Immature natural killer cell (primary cell): ENCODE data around the gene PRKN. TPM values are rescaled to one million over a fixed set of nuclear protein-coding genes. Genes with fewer than 3 reads are reported as not detected.

Experiments
- DNase-seq, 3 donors: peaks; one replicate each; pipeline ENCODE4 v3.0.0; 2022; ENCODE audit warnings: mixed read lengths in 1 of 3
- H3K27ac Mint-ChIP-seq, 6 donors: one replicate each; pipeline ENCODE4 v1.8.0; 2020; ENCODE audit warnings: mixed read lengths in 6 of 6, mild to moderate bottlenecking in 5 of 6, inconsistent platforms in 4 of 6, moderate library complexity in 3 of 6
- H3K27me3 Mint-ChIP-seq, 3 donors: one replicate each; pipeline ENCODE4 v1.8.0; 2020 to 2021; ENCODE audit warnings: low read depth in 3 of 3, mild to moderate bottlenecking in 3 of 3, mixed read lengths in 3 of 3, moderate library complexity in 3 of 3, inconsistent platforms in 1 of 3
- H3K36me3 Mint-ChIP-seq, 3 donors: one replicate each; pipeline ENCODE4 v1.8.0; 2020; ENCODE audit warnings: mixed read lengths in 3 of 3, inconsistent platforms in 2 of 3, mild to moderate bottlenecking in 2 of 3
- H3K4me1 Mint-ChIP-seq, 2 donors: one replicate each; pipeline ENCODE4 v1.8.0; 2020; ENCODE audit warnings: inconsistent platforms in 2 of 2, mild to moderate bottlenecking in 2 of 2, mixed read lengths in 2 of 2, moderate library complexity in 1 of 2
- H3K4me3 Mint-ChIP-seq, 5 donors: one replicate each; pipeline ENCODE4 v1.8.0; 2020; ENCODE audit warnings: mild to moderate bottlenecking in 5 of 5, mixed read lengths in 5 of 5, inconsistent platforms in 3 of 5, moderate library complexity in 3 of 5
- H3K9me3 Mint-ChIP-seq, 6 donors: one replicate each; pipeline ENCODE4 v1.8.0; 2020; ENCODE audit warnings: mild to moderate bottlenecking in 6 of 6, mixed read lengths in 6 of 6, inconsistent platforms in 4 of 6, moderate library complexity in 3 of 6
- polyA plus RNA-seq, 3 donors: library from polyadenylated mRNA; unstranded; fragments of 300-500 nt; fragmentation: Illumina TruSeq; gene quantifications; one replicate each; pipeline ENCODE4 v1.2.3, GENCODE V29; 2021

The PRKN gene
- polyA plus RNA-seq, 3 donors from 2014 or later = 0.37 to 6.4 (median 2.8) TPM

GRCh38 chr6:162497389-162497788, 230.2 kb downstream of the PRKN start:
- Mint-ChIP-seq H3K9me3 (peaks cover 3 to 39% (median 11%) of the 10 kb centered on the region in 6 donors), H3K4me1 (no peaks in the 10 kb centered on the region), H3K27ac (no peak overlapping the region)

GRCh38 chr6:162493917-162494316, 233.6 kb downstream of the PRKN start:
- H3K36me3 Mint-ChIP-seq = peaks cover 0 to 4% (median 3%) of the 10 kb centered on the region in 3 donors
- no peak for DNase-seq
- H3K4me3 Mint-ChIP-seq = no peak overlapping the region
- H3K27me3 Mint-ChIP-seq = no peaks in the 10 kb centered on the region
- no peak overlapping the region for H3K27ac Mint-ChIP-seq
- H3K9me3 Mint-ChIP-seq = peaks cover 10 to 52% (median 15%) of the 10 kb centered on the region in 6 donors
- H3K4me1 Mint-ChIP-seq = no peaks in the 10 kb centered on the region

More at GRCh38 chr6:162497389-162497788, 230.2 kb downstream of the PRKN start:
- DNase-seq = no peak
- H3K4me3 Mint-ChIP-seq = no peak overlapping the region
- peaks cover 0 to 2% (median 0%) of the 10 kb centered on the region in 3 donors for H3K27me3 Mint-ChIP-seq
- peaks cover 0 to 3% (median 0%) of the 10 kb centered on the region in 3 donors for H3K36me3 Mint-ChIP-seq

- peaks cover 11 to 42% (median 14%) of the 10 kb centered on the region in 6 donors for H3K9me3 Mint-ChIP-seq
- peaks cover 0 to 4% (median 3%) of the 10 kb centered on the region in 3 donors for H3K36me3 Mint-ChIP-seq
- peaks cover 0 to 2% (median 0%) of the 10 kb centered on the region in 3 donors for H3K27me3 Mint-ChIP-seq
- H3K4me1 Mint-ChIP-seq = no peaks in the 10 kb centered on the region
- no peak for DNase-seq
- H3K4me3 Mint-ChIP-seq = no peak overlapping the region
- no peak overlapping the region for H3K27ac Mint-ChIP-seq
These were observed 235.9 kb downstream of the PRKN start for GRCh38 chr6:162491637-162492036.

- Mint-ChIP-seq H3K4me3 (no peak overlapping the region), H3K36me3 (peaks cover 0 to 4% (median 0%) of the 10 kb centered on the region in 3 donors), H3K4me1 (no peaks in the 10 kb centered on the region), H3K27me3 (peaks cover 0 to 2% (median 0%) of the 10 kb centered on the region in 3 donors), H3K27ac (no peak overlapping the region), H3K9me3 (peaks cover 7 to 30% (median 15%) of the 10 kb centered on the region in 6 donors)
- DNase-seq = no peak
These were observed 238.2 kb downstream of the PRKN start for GRCh38 chr6:162489101-162489976.

- Mint-ChIP-seq H3K27ac (no peak overlapping the region), H3K4me3 (no peak overlapping the region), H3K36me3 (peaks cover 0 to 4% (median 0%) of the 10 kb centered on the region in 3 donors), H3K4me1 (no peaks in the 10 kb centered on the region), H3K27me3 (peaks cover 0 to 2% (median 1%) of the 10 kb centered on the region in 3 donors), H3K9me3 (peaks cover 11 to 23% (median 14%) of the 10 kb centered on the region in 6 donors)
- DNase-seq = no peak
These were observed 239.1 kb downstream of the PRKN start for GRCh38 chr6:162488444-162488843.

GRCh38 chr6:162485464-162485863, 242.1 kb downstream of the PRKN start:
- H3K27me3 Mint-ChIP-seq = peaks cover 0 to 2% (median 1%) of the 10 kb centered on the region in 3 donors
- no peaks in the 10 kb centered on the region for H3K4me1 Mint-ChIP-seq
- no peak for DNase-seq
- peaks cover 8 to 39% (median 14%) of the 10 kb centered on the region in 6 donors for H3K9me3 Mint-ChIP-seq
- H3K4me3 Mint-ChIP-seq = no peak overlapping the region
- H3K36me3 Mint-ChIP-seq = peaks cover 0 to 5% (median 0%) of the 10 kb centered on the region in 3 donors
- no peak overlapping the region for H3K27ac Mint-ChIP-seq

GRCh38 chr6:162481938-162482337, 245.6 kb downstream of the PRKN start:
- no peak for DNase-seq
- Mint-ChIP-seq H3K36me3 (peaks cover 0 to 4% (median 3%) of the 10 kb centered on the region in 3 donors), H3K27me3 (peaks cover 0 to 5% (median 0%) of the 10 kb centered on the region in 3 donors), H3K9me3 (peaks cover 11 to 42% (median 16%) of the 10 kb centered on the region in 6 donors), H3K27ac (no peak overlapping the region), H3K4me1 (no peaks in the 10 kb centered on the region), H3K4me3 (no peak overlapping the region)

GRCh38 chr6:162481320-162481719, 246.2 kb downstream of the PRKN start:
- H3K27ac Mint-ChIP-seq = no peak overlapping the region
- peaks cover 13 to 48% (median 18%) of the 10 kb centered on the region in 6 donors for H3K9me3 Mint-ChIP-seq
- peaks cover 0 to 4% (median 3%) of the 10 kb centered on the region in 3 donors for H3K36me3 Mint-ChIP-seq
- H3K4me3 Mint-ChIP-seq = no peak overlapping the region
- H3K4me1 Mint-ChIP-seq = no peaks in the 10 kb centered on the region
- DNase-seq = no peak
- peaks cover 0 to 5% (median 0%) of the 10 kb centered on the region in 3 donors for H3K27me3 Mint-ChIP-seq

GRCh38 chr6:162478192-162478671, 249.3 kb downstream of the PRKN start:
- H3K27ac Mint-ChIP-seq = no peak overlapping the region
- peaks cover 19 to 61% (median 26%) of the 10 kb centered on the region in 6 donors for H3K9me3 Mint-ChIP-seq
- peaks cover 0 to 8% (median 3%) of the 10 kb centered on the region in 3 donors for H3K36me3 Mint-ChIP-seq
- no peak overlapping the region for H3K4me3 Mint-ChIP-seq
- DNase-seq = no peak
- H3K27me3 Mint-ChIP-seq = peaks cover 0 to 3% (median 0%) of the 10 kb centered on the region in 3 donors
- H3K4me1 Mint-ChIP-seq = no peaks in the 10 kb centered on the region

GRCh38 chr6:162474722-162475121, 252.8 kb downstream of the PRKN start:
- no peaks in the 10 kb centered on the region for H3K4me1 Mint-ChIP-seq
- H3K36me3 Mint-ChIP-seq = peaks cover 0 to 8% (median 0%) of the 10 kb centered on the region in 3 donors
- H3K27me3 Mint-ChIP-seq = peaks cover 0 to 3% (median 0%) of the 10 kb centered on the region in 3 donors
- no peak overlapping the region for H3K4me3 Mint-ChIP-seq
- no peak overlapping the region for H3K27ac Mint-ChIP-seq
- peaks cover 11 to 38% (median 23%) of the 10 kb centered on the region in 6 donors for H3K9me3 Mint-ChIP-seq
- no peak for DNase-seq

GRCh38 chr6:162471842-162472241, 255.7 kb downstream of the PRKN start:
- H3K4me3 Mint-ChIP-seq = no peak overlapping the region
- no peaks in the 10 kb centered on the region for H3K27me3 Mint-ChIP-seq
- peaks cover 2 to 34% (median 18%) of the 10 kb centered on the region in 6 donors for H3K9me3 Mint-ChIP-seq
- DNase-seq = no peak
- no peak overlapping the region for H3K27ac Mint-ChIP-seq
- H3K36me3 Mint-ChIP-seq = peaks cover 0 to 10% (median 0%) of the 10 kb centered on the region in 3 donors
- H3K4me1 Mint-ChIP-seq = no peaks in the 10 kb centered on the region

- H3K4me1 Mint-ChIP-seq = no peaks in the 10 kb centered on the region
- peaks cover 0 to 24% (median 11%) of the 10 kb centered on the region in 6 donors for H3K9me3 Mint-ChIP-seq
- no peak for DNase-seq
- peaks cover 0 to 6% (median 0%) of the 10 kb centered on the region in 3 donors for H3K36me3 Mint-ChIP-seq
- H3K4me3 Mint-ChIP-seq = no peak overlapping the region
- no peaks in the 10 kb centered on the region for H3K27me3 Mint-ChIP-seq
- no peak overlapping the region for H3K27ac Mint-ChIP-seq
These were observed 259.2 kb downstream of the PRKN start for GRCh38 chr6:162468326-162468725.

- no peaks in the 10 kb centered on the region for H3K27me3 Mint-ChIP-seq
- DNase-seq = no peak
- no peaks in the 10 kb centered on the region for H3K4me1 Mint-ChIP-seq
- peaks cover 0 to 25% (median 11%) of the 10 kb centered on the region in 6 donors for H3K9me3 Mint-ChIP-seq
- H3K4me3 Mint-ChIP-seq = no peak overlapping the region
- H3K27ac Mint-ChIP-seq = no peak overlapping the region
- peaks cover 0 to 6% (median 0%) of the 10 kb centered on the region in 3 donors for H3K36me3 Mint-ChIP-seq
These were observed 259.9 kb downstream of the PRKN start for GRCh38 chr6:162467679-162468078.

- Mint-ChIP-seq H3K27ac (no peak overlapping the region), H3K36me3 (peaks cover 0 to 6% (median 0%) of the 10 kb centered on the region in 3 donors), H3K4me3 (no peak overlapping the region), H3K4me1 (no peaks in the 10 kb centered on the region), H3K9me3 (peaks cover 4 to 31% (median 14%) of the 10 kb centered on the region in 6 donors), H3K27me3 (no peaks in the 10 kb centered on the region)
- DNase-seq = no peak
These were observed 264.0 kb downstream of the PRKN start for GRCh38 chr6:162463576-162463975.
